ENCODE data around the gene DGKZ. TPM values are rescaled to one million over a fixed set of nuclear protein-coding genes. Genes with fewer than 3 reads are reported as not detected.

The DGKZ gene
- total and polyA plus RNA-seq, 2 of the 13 experiments (the other 11 are each of a cell fraction or from before 2014, with no cell fraction given): 15.8 to 20.7 TPM

DNA sequence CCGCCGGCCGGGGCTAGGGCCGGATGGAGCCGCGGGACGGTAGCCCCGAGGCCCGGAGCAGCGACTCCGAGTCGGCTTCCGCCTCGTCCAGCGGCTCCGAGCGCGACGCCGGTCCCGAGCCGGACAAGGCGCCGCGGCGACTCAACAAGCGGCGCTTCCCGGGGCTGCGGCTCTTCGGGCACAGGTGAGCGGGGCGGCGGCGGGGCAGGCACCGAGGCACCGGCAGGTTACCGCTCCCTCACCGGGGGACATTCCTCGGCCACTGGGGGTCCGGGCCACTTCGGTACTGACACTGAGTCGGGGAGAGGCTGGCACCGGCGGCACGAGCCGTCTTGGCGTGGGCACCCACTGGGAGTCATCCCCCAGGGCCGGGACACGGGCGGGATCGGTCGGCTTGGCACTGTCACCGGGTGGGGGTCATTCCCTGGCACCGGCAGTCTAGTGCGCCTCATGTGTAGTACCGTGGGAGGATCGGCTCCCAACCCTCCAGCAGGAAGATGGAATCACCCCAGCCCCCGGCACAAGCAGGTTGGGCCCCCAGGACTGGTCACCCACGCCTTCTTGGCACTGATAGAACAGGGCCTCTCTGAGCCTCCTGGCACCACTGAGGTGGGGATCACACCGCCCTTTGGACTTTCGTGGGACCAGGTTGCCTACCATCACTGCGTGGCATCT is 511 bp downstream of the DGKZ start (continued):
- TF ChIP-seq, protein P1, sequence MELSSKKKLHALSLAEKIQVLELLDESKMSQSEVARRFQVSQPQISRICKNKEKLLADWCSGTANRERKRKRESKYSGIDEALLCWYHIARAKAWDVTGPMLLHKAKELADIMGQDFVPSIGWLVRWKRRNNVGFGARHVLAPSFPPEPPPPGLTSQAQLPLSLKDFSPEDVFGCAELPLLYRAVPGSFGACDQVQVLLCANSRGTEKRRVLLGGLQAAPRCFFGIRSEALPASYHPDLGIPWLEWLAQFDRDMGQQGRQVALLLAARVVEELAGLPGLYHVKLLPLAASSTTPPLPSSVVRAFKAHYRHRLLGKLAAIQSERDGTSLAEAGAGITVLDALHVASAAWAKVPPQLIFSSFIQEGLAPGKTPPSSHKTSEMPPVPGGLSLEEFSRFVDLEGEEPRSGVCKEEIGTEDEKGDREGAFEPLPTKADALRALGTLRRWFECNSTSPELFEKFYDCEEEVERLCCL (CRISPR knock-in tag; IDR thresholded peaks at IDR 0.05; ENCODE audit: borderline replicate concordance): no peak
- TF ChIP-seq RFX1 (IDR thresholded peaks at IDR 0.05) (no peak), ZNF83 (CRISPR knock-in tag; IDR thresholded peaks at IDR 0.05; ENCODE audit: borderline replicate concordance) (no peak), MED13 (CRISPR knock-in tag; IDR thresholded peaks at IDR 0.05) (no peak), ZFY (CRISPR knock-in tag; IDR thresholded peaks at IDR 0.05) (peak; percentile 41; the same call in 1 of the 2 replicates), TEAD2 (CRISPR knock-in tag; IDR thresholded peaks at IDR 0.05) (no peak), NR1H2 (CRISPR knock-in tag; IDR thresholded peaks at IDR 0.05; ENCODE audit: borderline replicate concordance, low read depth) (no peak), CBX5 (CRISPR knock-in tag; IDR thresholded peaks at IDR 0.05; ENCODE audit: borderline replicate concordance) (no peak), LCORL (IDR thresholded peaks at IDR 0.05) (no peak), LCORL (CRISPR knock-in tag; IDR thresholded peaks at IDR 0.05) (no peak), ATAD3A (CRISPR knock-in tag; IDR thresholded peaks at IDR 0.05) (no peak), ZNF264 (CRISPR knock-in tag; IDR thresholded peaks at IDR 0.05) (no peak), RXRA (CRISPR knock-in tag; IDR thresholded peaks at IDR 0.05) (no peak; the same call in 1 of the 2 replicates), ZNF510 (CRISPR knock-in tag; IDR thresholded peaks at IDR 0.05; ENCODE audit: low read depth) (no peak), KAT8 (CRISPR knock-in tag; IDR thresholded peaks at IDR 0.05) (no peak), ZFP36L1 (CRISPR knock-in tag; IDR thresholded peaks at IDR 0.05) (no peak), ZNF644 (CRISPR knock-in tag; IDR thresholded peaks at IDR 0.05; ENCODE audit: low read depth) (no peak), HNRNPL (IDR thresholded peaks at IDR 0.05; ENCODE audit: low read depth, low read length) (no peak)
- TF ChIP-seq, protein P2, sequence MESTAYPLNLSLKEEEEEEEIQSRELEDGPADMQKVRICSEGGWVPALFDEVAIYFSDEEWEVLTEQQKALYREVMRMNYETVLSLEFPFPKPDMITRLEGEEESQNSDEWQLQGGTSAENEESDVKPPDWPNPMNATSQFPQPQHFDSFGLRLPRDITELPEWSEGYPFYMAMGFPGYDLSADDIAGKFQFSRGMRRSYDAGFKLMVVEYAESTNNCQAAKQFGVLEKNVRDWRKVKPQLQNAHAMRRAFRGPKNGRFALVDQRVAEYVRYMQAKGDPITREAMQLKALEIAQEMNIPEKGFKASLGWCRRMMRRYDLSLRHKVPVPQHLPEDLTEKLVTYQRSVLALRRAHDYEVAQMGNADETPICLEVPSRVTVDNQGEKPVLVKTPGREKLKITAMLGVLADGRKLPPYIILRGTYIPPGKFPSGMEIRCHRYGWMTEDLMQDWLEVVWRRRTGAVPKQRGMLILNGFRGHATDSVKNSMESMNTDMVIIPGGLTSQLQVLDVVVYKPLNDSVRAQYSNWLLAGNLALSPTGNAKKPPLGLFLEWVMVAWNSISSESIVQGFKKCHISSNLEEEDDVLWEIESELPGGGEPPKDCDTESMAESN (CRISPR knock-in tag; conservative IDR thresholded peaks at IDR 0.05): no peak
- TF ChIP-seq, protein P3, sequence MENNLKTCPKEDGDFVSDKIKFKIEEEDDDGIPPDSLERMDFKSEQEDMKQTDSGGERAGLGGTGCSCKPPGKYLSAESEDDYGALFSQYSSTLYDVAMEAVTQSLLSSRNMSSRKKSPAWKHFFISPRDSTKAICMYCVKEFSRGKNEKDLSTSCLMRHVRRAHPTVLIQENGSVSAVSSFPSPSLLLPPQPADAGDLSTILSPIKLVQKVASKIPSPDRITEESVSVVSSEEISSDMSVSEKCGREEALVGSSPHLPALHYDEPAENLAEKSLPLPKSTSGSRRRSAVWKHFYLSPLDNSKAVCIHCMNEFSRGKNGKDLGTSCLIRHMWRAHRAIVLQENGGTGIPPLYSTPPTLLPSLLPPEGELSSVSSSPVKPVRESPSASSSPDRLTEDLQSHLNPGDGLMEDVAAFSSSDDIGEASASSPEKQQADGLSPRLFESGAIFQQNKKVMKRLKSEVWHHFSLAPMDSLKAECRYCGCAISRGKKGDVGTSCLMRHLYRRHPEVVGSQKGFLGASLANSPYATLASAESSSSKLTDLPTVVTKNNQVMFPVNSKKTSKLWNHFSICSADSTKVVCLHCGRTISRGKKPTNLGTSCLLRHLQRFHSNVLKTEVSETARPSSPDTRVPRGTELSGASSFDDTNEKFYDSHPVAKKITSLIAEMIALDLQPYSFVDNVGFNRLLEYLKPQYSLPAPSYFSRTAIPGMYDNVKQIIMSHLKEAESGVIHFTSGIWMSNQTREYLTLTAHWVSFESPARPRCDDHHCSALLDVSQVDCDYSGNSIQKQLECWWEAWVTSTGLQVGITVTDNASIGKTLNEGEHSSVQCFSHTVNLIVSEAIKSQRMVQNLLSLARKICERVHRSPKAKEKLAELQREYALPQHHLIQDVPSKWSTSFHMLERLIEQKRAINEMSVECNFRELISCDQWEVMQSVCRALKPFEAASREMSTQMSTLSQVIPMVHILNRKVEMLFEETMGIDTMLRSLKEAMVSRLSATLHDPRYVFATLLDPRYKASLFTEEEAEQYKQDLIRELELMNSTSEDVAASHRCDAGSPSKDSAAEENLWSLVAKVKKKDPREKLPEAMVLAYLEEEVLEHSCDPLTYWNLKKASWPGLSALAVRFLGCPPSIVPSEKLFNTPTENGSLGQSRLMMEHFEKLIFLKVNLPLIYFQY (CRISPR knock-in tag; IDR thresholded peaks at IDR 0.05; ENCODE audit: borderline replicate concordance): no peak
- TF ChIP-seq, protein P4, sequence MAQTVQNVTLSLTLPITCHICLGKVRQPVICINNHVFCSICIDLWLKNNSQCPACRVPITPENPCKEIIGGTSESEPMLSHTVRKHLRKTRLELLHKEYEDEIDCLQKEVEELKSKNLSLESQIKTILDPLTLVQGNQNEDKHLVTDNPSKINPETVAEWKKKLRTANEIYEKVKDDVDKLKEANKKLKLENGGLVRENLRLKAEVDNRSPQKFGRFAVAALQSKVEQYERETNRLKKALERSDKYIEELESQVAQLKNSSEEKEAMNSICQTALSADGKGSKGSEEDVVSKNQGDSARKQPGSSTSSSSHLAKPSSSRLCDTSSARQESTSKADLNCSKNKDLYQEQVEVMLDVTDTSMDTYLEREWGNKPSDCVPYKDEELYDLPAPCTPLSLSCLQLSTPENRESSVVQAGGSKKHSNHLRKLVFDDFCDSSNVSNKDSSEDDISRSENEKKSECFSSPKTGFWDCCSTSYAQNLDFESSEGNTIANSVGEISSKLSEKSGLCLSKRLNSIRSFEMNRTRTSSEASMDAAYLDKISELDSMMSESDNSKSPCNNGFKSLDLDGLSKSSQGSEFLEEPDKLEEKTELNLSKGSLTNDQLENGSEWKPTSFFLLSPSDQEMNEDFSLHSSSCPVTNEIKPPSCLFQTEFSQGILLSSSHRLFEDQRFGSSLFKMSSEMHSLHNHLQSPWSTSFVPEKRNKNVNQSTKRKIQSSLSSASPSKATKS (CRISPR knock-in tag; IDR thresholded peaks at IDR 0.05): no peak

All from HepG2 (cell line).